ENCODE results near the gene RASSF4.
A peak's percentile ranks its signal among the peaks of the same experiment; 100 is the strongest.

The RASSF4 gene

DNA sequence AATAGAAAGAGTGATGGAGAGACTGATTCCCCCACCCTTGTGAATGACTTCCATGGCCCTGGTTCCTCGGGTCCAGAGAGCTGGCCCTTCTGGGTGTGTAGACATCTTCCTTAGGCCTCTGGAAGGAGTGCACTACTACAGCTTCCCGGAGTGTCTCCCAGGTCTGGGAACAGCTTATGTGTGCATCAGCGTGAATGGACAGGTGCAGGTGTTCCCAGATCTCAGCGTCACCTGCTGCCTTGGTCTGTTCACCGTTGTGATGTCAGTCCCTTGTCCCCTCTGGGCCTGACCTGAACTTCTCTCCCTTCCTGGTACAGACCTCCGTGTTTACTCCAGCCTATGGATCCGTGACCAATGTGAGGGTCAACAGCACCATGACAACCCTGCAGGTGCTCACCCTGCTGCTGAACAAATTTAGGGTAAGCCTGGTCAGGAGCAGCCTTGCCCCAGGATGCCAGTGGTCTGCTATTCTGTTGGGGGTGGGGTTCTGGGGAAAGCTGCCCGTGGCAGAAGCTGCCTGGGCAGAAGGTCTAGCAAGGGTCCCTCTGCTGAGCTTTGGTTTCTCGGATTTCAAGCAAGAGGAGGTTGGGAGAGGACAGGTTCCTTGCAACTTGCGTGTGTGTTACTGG lies 29.5 kb downstream of the RASSF4 start:
- DNase-seq (ENCODE audit: low read depth, low spot score): no peak

DNA sequence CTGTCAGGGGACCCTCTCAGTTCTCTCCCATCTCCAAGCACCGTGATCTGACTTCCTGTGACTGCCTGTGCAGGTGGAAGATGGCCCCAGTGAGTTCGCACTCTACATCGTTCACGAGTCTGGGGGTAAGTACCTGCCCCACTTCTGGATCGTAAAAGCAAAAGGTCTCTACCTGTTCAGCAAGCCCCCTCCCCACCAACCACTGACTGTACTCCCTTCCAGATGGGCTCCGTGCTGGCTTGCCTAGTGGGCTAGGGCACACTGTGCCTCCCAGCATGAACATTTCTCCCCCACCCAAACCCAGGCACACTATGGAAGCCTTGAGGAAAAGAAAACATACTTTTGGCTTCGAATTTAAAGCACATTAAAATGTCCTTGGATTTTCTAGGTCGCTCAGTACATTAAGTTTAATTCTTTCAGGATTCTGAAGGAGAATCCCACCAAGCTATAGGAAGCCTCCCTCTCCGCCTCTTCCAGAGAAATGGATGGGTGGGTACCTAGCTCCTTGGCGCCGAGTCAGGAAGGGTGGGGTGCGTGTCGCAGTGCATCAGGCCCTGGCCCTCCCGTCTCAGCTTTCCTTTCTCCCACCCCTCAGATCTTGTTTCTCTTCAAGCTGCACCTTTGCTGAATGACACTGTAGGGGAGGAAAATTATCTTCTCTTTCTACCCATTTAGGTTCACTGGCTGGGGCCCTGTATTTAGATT lies 30.1 kb downstream of the RASSF4 start:
- DNase-seq (ENCODE audit: low read depth, low spot score): no peak

DNA sequence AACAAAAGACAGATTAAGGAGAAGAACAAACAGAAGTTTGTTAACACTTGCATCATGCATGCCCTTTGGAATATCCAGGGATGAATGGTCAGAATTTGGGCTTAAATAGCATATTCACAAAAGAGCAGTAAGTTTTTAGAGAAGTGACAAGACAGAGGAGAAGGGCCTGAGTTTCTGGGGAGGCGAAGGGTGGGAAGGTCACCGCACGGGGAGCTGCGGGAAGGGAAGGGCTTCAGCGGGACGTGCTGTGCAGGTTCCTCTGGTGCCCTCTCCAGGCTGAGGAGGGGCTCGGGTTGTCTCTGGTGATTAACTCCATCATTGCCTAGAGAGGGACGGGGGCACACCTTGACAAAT lies 30.7 kb downstream of the RASSF4 start:
- no peak for DNase-seq (ENCODE audit: low read depth, low spot score)

DNA sequence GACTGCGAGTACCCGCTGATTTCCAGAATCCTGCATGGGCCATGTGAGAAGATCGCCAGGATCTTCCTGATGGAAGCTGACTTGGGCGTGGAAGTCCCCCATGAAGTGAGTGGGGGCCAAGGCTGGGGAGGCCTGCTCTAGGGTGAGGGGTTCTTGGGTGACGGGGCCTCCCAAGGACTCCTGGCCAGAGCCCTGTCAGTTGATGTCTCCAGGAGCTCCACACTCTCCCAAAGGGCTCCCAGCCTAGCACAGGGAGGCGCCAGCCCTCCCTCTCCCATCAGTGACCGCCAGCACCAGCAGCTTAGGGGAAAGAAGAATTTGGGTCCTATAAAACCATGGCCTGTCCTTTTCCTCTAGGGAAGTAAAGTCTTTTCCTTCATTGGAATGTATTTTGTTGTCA lies 31.4 kb downstream of the RASSF4 start:
- DNase-seq (ENCODE audit: low read depth, low spot score): no peak

DNA sequence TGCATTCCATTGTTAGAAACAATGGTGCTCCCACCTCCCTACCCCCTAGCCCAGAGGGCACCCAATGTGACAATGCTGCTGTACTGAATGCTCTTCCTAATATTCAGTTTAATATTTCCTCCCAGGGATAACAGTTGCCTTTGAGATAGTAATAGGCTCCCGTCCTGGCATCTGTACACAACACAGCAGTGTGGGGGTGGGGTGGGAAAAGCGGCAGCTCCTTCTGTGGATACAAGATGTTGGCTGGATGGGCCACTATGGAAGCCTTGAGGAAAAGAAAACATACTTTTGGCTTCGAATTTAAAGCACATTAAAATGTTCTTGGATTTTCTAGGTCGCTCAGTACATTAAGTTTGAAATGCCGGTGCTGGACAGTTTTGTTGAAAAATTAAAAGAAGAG lies 32.0 kb downstream of the RASSF4 start:
- DNase-seq (ENCODE audit: low read depth, low spot score): no peak

DNA sequence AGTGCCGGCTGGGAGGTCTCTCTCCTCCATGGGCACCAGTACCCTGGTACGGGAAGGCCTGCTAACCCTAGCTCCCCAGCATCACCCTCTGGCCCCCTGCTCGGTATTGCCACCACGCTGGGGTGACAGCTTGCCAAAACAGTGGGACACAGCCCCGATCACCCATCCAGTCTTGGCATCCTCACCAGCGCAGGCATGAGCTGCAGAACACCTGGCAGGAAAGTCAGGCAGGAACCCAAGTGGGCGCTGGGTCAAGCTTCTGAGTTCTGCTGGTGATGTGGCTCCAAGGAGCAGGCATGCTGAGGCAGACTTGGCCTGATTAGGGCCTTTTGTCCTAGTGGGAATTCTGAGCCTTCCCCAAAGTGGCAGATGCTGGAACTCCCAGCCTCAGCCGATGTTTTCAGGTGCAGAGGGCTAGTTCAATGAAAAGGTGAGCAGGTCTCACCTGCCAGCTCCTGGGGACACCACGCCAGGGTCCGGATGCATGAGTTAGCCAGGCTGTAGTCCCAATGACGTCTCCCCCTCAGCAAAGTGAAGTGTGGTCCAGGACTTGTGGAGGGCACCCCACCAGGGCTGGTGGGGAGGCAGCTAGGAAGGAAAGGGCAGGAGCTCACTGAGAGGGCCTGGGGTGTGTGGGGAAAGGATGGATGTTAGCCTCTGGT lies 32.6 kb downstream of the RASSF4 start:
- no peak for DNase-seq (ENCODE audit: low read depth, low spot score)

DNA sequence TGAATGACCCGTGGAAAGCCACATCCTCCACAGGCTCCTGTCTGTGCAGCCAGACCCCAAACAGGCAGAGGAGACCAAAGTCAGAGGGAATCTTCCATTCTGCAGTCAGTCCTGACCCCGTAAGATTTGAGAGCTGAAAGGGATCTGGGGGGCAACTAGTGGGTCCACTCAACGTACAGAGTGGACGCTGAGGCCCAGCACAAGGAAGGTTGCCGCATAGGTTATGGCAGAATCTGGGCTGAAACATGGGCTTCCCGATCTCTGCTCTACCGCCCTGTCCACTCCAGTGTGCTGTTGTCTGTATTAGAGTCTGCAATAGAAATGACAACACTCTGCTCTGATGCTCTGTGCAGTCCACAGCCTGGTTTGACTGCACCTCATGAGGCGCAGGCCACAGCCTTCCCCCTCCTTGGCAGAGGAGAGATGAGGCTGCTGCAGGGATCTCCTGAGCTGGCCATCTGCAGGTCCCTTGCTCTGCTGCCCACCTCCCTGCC lies 33.2 kb downstream of the RASSF4 start:
- no peak for DNase-seq (ENCODE audit: low read depth, low spot score)

DNA sequence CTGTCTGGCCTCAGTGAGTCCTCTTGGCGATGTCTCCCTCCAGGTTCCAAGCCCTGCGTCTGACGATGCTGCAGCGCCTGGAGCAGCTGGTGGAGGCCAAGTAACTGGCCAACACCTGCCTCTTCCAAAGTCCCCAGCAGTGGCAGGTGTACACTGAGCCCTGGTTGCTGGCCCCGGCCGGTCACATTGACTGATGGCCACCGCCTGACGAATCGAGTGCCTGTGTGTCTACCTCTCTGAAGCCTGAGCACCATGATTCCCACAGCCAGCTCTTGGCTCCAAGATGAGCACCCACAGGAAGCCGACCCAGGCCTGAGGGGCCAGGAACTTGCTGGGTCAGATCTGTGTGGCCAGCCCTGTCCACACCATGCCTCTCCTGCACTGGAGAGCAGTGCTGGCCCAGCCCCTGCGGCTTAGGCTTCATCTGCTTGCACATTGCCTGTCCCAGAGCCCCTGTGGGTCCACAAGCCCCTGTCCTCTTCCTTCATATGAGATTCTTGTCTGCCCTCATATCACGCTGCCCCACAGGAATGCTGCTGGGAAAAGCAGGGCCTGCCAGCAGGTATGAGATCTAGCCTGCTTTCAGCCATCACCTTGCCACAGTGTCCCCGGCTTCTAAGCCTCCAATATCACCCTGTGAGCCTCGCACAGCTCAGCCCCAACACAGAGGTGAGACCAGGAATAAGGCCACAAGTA lies 33.8 kb downstream of the RASSF4 start:
- no peak for DNase-seq (ENCODE audit: low read depth, low spot score)

DNA sequence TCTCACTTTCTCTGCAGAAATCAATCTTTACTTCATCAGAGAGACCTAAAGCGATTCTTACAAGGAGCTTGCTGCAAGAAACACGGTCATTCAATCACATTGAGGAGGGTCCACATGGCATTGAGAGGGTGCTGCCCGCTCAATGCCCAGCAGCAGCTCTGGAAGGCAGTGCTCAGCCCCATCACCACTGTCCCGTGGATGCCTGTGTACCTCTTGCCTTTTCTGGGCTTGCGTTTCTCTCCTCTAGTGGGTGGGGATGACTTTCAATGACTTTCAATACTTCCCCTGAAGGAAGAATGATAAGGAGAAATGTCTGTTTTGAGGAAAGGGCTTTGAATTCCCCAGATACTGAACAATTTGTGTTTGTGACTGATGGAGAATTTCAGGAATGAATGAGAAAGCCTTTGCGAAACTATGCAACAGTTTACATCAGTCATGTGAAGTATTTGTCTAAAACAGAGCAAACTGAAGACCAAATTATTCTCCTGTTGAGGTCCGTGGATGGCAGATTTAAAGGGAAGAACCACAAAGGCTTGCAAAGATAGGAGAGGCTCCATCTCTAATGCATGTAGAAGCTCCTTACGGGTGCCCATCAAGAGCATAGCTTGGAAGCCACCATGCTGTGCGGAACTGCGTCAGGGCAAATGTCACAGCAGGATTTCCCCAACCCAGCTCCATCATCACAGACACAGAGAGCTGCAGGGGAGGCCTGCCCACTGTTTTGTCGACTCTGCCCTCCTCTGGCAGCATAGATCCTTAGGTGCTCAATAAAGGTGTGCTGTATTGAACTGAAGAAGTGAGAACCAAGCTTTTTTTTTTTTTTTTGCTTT lies 34.5 kb downstream of the RASSF4 start:
- no peak for DNase-seq (ENCODE audit: low read depth, low spot score)

DNA sequence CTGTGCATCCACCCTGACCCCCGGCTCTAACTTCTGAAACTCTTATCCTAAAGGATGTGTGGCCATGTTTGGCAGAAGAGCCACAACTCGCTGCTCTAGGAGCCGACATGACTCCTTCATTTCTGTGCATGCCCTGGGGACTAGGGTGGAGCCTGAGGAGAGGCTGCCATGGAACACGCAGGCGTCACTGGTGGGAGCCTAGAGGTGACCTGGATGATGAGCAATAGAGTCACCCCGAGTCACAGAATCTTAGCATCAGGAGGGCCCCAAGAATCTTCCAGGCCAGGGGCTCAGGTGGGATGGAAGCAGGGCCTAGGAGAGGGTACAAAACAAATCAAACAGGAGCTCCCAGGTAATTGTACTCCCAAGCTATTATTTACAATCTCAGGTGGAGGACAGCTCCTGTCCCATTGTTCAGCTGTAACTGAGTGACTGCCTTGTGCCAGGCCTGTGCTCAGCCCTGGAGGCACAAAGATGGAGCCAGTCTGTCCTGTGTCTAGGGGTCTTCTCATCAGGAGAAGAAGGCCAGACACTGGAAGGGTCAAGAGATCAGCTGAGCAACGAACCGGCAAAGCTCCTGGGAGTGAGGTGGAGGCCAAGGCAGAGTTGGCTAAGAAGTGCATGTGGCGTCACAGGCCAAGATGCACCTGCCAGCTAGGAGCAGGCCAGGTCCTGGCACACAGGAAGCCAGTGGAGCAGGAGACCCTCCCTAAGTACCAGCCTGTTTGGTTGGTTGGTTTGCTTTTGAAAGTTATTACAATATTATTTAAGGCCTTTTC lies 35.3 kb downstream of the RASSF4 start:
- DNase-seq (ENCODE audit: low read depth, low spot score): no peak

DNA sequence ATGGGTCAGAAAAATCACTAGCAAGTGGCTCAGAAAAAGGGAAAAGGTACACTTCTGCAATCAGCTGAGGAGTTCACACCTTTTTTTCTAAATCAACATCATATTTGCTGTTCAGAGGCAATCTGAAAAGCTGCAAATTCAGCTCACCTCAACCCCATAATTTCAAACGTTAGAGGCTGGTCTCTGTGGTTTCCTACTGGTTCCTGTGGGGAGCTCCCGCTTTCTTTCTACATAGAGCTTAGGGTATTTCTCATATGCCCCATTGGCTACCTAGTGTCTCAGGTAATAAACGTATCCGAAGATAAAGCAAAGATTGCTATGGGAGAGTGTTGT lies 35.9 kb downstream of the RASSF4 start:
- DNase-seq (ENCODE audit: low read depth, low spot score): no peak

DNA sequence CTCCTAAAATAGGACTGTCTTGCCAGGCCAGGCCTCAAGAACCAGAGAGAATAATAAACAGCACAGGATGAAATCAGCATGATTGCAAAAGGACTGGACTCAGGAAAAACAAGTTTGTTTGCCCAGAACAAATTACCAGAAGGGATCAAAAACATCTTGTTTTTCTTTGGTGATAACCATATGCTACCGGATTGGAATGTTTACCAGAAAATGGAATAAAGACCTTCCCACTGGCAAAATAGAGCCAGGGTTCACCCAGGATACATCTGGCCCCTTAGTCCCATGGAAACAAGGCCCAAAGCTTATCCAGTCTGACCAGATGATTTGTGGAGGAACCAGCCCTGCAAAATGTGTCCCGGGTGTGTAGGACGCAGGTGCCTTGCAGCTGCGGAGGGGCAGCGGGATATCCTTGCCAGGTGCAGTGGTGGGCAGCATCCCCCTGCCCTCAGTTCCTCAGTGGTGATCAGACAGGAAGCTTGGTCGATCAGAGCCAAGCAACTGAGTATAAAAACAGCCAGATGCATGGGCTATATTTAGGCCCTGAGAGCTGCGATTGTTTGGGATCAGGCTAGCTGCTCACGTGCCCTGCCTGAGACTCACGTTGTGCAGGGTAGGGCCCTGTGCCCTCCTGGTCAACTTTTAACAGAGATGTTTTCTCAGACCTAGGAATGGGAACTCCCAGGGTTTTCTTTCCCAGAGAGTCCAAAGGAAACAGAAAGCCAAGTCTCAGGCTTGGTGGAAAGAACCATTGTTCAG lies 36.5 kb downstream of the RASSF4 start:
- peak; percentile 95 for DNase-seq (ENCODE audit: low read depth, low spot score)

DNA sequence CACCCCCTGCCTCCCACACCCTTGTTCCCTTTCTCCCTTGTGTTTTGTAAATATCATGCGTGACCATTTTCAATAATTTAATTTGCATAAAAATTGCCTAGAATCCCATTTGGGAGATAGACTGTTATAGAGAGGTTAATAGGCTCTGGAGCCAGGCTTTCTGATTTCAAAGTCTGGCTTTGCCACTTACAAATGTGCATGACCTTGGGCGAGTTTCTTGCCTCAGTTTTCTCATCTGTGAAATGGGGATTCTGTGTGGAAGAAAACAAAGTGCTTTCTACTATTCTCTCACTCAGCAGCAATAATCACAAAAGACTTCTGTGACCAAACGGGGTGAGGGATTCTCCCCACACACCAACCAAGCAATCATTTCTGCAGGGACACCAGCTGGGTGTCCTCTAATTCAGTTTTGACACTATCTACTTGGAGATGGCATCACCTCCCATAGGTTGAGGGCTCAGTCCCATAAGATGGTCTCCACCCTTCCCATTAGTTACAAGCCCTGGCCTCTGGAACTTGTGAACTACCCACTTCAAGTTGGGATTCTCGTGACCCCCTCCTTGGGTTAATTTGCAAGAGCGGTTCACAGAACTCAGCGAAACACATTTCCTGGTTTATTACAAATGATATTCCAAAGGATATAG lies 37.6 kb downstream of the RASSF4 start:
- no peak for DNase-seq (ENCODE audit: low read depth, low spot score)

DNA sequence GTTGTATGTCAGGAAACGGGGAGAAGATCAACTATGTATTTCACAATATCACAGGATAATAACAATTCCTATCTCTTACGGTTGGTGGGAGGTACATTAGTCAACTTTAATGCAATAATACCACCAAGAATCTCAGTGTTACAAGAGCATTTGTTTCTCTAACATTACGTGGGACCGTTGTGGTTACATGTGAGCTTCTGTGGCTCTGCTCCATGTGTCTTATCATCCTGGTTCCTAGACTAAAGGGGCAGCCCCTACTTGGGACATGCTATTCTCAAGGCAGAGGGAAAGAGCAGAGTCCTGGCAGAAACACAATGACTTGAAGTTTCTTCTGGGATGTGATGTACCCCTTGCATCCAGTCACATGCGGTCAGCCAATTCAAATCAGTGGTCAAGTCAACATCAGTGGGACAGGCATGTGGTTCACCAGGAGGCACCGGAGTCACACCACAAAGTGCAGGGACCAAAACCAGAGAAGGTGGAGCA lies 38.6 kb downstream of the RASSF4 start:
- DNase-seq (ENCODE audit: low read depth, low spot score): no peak

DNA sequence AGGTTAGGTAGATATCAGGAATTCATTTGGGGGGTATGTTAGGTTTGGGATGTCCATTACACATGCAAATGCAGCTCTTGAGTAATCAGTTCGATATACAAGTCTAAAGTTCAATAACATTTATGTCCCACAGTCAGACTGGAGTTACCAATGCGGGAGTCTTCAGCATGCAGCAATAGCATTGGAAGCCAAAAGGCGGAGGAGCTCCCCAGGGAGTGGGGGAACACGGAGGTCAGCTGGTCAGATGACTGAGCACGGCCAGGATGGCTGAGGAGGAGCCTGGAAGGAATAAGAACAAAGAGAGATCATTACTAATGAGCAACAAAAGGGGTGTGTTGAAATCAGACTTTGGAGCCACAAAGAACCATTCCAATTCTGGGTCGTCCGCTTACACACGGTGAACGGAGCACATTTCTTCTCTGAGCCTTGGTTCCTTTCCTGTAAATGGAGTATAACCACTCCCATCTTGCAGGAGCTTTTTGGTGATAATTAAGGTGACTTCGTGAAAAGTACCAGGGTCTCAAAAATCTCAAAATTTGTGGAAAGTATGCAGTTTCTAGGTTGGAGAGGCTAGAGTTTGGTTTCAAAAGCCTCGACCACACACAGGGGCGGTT lies 40.6 kb downstream of the RASSF4 start:
- DNase-seq (ENCODE audit: low read depth, low spot score): no peak

DNA sequence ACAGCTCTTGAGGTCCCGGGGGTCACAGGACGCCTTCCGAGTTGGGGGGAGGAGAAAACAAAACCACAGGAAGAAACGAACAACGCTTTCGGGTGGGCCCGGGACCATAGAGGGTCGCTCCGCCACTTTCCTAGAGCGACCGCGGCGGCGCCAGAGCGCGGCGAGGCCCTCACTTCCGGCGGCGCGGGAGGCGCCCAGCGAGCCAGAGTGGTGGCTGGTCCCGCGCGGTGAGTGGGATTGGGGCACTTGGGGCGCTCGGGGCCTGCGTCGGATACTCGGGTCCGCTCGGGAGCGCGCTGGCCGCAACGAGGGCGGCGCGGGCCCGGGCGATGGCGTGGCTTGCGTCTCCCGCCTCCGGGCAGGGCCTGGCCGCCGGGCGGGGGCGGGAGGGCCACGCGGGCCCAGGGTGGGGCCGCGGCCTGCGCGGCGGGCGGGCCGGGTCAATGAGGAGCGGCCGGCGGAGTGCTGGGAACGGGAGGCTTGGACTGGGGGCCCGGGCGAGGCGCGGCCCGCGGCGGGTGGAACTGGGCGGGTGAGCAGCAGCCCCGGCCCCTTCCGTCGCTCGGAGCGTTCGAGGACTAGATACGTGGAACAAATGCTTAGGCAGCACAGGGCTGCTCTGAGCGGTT lies 41.3 kb downstream of the RASSF4 start, which contains the start of gene ZNF22:
ZNF22 (plus strand) TSS at position 172 of the 629 bp plus-strand sequence. CDS start 2,446 bp downstream, outside the sequence.
- no peak for DNase-seq (ENCODE audit: low read depth, low spot score)

DNA sequence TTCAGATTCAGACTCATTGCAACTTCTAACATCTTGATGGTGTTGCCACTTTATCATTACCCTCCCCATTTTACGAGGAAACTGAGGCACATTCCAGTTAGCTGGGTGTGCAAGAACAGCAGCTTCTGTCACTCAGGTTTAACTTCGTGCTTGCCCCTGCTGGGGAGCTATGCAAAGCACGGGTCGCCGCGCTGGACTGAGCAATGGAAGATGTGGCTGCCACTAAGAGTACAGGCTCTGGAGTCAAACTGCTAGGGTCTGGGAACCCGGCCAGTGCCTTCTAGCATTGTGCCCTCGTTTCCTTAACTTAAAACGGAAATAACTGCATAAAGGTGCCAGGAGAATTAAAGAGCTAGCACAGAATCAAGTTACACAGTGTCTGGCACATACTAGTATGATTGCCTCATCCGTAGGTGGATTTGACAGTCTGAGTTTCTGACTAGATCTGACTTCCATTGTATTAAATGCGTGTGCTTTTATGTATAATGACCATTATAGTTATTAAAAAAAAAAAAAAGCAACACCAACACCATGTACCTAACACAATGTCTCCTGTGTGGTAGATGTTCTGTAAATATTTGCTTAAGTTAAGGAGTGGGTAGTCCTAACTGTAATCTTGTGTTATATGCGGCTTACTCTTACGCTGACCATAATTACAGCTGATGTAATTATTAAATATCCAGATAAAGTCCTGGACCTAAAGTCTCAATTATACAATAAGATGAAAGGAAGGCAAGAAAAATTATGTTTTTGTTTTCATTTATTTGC lies 42.0 kb downstream of the RASSF4 start:
- no peak for DNase-seq (ENCODE audit: low read depth, low spot score)

Measured in brain pericyte (primary cell).